Putamen (tissue), 1 donor: ENCODE measurements around the gene ELOVL2.
"Not testable (repeated sequence)": the region's sequence is repeated elsewhere in the genome, so short reads cannot be mapped to it uniquely, and the experiment has no call there.

Experiments
- DNase-seq: peaks from one replicate; pipeline ENCODE4 v3.0.0-alpha.2; 2016; ENCODE audit warnings: low spot score

ELOVL2 gene

DNA sequence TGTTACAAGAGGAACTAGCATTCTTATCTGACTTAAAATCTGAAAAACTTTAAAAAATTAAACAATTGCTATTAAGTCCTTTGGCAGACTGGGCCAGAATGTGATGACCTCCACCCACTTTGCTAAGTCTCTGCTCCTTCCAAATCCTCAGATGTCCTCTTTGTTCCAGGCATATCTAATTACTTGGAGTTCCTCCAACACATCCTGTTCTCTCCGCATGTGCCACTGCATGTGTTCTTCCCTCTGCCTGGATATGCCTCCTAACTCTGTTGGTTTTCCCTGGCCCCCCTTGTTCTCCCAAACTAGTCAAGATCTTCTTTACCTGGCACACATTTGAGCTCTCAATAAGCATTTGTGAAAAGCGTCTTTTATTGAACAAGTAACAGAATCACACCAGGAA is 23.1 kb downstream of the ELOVL2 start:
- no peak for DNase-seq

DNA sequence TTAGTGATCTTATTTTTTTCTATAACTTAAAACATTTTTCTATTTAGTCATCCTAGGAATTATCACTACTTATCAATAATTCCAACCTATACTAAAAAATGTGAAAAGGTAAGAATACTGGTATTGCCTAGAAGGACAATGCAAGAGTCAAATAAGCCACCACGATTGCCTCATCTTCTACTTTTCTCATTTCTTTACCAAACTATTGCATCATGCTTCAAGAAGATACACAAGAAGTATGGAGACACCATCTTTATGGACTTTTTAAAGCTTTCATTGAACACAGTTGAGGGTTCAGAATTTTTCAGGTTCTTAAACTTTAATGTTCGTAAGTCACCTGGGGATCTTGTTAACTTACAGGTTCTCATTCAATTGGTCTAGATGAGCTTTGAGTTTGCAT is 25.9 kb downstream of the ELOVL2 start:
- no peak for DNase-seq

DNA sequence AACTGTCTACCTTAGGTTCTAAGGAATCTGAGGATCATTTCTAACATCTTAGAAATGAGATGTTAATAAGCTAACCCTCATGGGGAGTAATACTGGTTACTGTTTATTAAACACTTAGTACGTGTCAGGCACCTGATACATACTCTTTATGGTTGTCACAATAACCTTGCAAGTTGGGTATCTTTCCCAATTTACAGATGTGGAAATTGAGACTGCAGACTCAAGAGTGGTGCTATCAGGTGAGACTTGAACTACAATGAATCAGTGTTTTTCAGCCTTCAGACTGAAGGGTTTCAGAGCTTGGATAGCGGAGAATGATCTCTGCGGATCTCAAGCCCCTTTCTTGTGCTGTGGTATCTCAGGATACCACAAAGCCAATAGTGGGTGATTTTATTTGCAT is 27.0 kb downstream of the ELOVL2 start:
- DNase-seq, result no peak

DNA sequence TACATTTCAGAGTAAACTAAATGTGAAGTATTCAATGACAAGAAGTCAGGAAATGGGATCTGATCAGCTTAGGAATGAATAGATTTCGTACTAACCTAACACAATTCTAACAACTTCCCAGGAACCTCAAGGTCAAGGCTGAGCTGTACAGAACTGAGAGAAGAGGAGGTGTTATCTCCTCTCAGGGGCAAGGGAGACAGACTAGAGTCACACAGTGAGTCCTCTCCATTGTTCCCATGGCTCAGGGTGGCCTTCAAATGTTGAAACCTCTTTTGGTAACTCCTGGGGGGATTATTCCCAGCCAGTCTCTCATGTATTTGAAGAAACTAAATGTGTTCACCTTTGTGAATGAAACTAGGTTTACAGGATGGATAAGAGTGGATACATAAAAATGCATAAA is 27.7 kb downstream of the ELOVL2 start:
- DNase-seq, result no peak

DNA sequence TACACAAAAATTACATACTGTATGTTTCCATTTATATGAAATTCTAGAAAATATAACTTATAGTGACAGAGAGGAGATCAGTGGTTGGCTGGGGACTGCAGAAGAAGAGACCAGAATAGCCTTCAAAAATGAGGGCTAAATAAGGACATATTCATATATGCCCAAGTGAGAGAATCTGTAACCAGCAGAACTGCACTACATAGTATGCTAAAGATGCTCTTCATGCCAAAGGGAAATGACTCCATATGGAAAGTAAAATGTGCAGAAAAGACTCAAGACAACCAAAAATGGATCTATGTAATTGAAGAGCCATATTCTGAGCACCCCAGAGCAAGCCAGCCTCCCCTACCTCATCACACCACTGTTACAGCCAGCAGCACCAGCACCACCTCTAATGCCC is 29.0 kb downstream of the ELOVL2 start:
- DNase-seq, result no peak

DNA sequence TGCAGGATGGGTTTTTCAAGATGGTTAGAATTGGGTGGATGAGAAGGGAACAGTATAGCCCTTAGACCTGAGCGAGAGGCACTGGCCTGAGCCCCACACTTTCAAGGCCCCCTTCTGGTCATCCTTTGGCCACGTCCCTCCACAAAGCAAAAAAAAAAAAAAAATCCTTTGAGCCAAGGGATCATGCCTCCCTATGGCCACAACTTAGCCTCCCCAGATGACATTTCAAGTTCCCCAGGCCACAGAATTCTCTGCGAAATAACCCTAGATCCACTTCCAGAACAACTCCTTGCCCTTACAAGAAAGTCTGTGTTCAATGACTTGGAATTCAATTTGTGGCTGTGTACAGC is 30.4 kb downstream of the ELOVL2 start:
- no peak for DNase-seq

DNA sequence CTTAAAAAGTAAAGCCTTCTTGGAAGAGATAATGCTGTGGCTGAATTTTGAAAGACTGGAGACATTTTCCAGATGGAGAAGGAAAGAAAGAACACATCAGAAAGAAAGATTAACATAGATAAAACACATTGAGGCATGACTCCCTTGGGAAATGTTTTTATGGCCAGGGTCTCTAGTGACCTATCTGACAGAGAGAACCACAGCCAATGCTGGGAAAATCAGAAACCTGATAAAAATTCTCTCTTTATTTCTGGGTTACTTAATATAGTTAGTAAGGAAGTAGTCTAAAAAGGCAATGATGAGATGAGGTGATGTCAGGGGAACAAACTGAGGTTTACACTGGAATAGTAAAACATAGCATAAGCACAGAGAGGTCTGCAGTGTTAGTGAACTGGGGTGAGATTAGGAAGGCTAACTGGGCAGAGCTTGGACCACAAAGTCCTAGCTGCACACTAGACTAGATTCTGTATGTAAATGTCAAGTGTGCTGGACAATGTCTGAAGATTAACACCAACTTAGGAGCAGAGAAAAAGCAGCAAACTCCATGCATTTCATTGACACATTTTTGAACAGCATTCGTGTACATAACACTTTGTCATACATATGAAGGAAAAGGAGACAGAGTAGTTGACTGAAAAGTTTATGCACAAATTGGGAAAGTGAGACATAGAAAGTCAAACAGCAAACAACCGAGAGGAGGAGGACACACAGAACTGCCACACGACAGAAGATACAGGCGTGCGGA is 31.0 kb downstream of the ELOVL2 start:
- no peak for DNase-seq

DNA sequence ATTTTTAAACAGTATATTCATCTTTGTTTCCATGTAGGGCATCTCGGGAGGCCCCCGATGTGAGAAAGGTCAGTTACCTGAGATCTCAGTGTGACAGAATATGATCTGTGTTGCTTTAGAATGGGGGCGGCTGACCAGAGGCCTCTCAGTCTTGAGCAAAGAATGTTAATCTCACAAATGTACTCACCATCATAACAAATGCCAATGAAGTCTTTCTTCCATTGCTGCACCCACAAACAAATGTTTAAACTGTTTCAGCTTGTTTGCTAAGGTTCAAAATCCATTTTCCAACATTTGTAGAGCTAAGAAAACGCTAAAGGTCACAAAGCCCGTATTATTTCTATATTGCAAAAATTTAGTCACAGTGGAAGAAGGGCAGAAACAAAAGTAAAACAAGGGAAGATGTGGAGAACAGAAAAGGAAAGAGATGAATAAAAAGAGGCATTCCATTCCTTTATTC is 31.8 kb downstream of the ELOVL2 start:
- DNase-seq, result no peak

DNA sequence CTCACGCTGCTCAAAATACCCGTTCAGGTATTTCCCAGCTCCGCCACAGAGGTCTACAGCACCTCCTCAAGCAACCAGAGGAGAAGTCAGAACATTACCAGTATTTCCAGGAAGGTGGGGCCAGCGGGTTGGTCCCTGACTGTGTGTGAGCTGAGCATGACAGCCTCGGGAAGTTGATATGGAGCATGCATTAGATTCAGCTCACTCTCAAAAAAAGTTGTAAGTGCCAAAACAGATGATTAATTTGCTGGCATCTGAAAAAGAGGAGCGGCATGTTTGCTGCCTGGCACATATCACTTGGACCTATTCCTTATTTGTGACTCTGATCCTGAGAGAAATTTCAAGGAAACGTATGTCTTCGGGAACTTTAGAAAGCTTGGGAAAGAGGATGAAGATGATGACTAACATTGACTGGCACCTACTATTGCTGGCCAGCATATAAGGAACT is 32.3 kb downstream of the ELOVL2 start:
- DNase-seq, result no peak

DNA sequence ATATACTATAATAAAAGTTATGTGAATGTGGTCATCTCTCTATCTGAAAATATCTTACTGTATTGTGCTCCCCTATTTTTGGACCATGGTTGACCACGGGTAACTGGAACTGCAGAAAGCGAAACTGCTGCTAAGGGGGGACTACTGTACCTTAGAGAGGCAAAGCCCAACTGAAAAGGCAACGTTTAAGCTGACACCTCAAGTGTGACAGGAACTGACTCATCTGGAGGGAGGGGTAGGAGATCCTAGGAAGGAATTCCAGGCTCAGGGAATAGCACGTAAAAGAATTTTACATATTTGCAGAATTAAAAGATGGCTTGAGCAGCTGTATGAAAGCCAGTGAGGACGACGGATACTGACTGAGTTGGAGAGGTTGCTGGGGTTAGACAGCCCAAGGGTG is 34.8 kb downstream of the ELOVL2 start:
- no peak for DNase-seq

DNA sequence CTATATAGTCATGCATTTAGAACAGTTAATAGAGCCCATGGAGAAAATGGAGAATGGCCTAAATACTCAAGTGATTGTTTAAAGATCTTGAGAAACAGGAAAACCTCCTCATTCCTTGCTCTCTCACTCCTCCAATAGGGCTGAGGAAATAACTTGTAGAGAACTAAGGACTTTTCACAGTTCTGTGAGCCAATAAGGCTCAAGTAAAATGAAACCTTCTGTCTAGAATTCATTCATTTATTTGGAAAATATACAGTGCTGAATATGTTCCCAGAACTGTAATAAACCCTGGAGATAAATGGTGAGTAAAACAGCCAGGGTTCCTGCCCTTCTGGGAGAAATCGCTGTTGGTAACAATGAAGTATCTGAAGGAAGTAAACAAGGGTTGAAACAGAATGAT is 35.3 kb downstream of the ELOVL2 start:
- no peak for DNase-seq

DNA sequence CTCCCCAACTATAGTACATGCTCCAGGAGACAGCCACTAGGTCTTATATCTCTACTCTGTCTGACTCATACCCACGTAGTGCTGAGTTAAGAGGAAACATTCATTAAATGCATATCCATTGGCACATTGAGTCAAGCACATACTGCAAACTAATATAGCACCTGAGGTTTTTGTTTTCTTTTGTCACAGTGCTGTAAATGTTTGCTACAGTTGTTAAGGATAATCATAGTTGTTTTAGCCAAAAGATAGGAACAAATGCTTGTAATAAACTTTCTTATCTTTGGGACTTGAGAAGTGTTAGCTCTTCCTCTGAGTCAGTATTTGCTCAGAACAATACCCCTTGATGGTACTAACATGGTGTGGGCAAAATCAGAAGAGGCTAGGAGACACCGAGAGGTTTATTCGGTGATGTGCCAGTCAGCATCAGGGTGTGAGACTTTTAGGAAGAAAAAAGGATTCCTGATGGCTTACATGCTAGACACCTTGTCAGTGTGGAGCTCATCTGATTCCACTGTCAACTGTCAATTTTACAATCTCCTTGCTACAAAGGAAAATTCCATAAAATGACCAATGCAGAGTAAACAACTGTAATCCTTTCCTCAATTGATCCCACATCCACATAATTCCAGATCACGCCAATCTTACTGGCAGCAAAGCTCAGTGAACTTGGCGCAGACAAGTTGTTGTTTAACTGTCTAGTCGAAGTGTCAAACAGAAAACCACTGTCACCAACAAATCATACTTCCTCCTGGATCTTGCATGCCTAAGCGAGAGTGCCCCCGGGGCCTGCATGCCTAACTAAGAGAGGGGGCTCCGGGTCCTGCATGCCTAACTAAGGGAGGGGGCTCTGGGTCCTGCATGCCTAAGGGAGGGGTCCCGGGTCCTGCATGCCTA is 36.1 kb downstream of the ELOVL2 start:
- DNase-seq, result no peak

DNA sequence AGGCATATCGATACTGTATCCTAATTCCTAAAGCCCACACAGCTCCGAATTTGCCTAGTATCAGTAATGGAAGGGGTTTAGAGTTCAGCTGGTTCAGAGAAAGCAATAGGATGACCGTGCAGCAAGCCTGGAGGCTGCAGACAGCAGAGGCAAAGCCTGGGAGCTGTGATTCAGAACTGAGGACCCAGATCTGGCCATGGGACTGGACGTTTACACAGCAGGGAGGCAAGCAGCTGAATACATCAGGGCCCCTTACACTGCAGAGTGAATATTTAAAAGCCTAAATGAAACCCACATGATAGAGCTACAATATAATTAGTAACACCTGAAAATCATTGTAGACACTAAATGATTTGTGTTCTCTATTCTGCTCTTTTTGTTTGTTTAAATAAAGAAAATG is 38.0 kb downstream of the ELOVL2 start:
- no peak for DNase-seq

DNA sequence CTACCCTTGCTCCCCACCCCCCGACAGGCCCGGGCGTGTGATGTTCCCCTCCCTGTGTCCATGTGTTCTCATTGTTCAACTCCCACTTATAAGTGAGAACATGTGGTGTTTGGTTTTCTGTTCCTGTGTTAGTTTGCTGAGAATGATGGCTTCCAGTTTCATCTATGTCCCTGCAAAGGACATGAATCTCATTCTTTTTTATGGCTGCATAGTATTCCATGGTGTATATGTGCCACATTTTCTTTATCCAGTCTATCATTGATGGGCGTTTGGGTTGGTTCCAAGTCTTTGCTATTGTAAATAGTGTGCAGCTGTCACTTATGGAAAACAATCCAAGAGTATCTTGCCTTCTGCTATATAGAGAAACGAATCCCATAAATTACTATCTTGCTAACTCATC is 40.8 kb downstream of the ELOVL2 start:
- not testable (repeated sequence) for DNase-seq

DNA sequence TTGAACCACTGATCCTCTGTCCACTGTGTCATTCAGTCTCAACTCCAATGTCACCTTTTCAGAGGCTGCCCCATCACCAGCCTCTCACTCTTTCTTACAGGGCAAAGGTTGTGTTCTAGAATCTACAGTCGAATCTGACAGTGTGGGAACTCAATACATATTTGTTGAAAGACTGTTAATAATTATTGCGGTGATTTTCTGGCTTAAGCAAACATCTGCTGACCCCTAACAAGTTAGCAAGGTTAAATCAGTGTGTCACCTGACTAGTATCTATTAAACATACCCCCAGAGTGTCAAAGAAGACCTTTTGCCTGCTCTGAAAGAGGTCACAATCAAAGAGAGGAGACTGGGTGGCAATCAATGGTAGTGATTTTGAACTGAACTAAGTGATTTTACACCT is 41.9 kb downstream of the ELOVL2 start:
- DNase-seq, result no peak

DNA sequence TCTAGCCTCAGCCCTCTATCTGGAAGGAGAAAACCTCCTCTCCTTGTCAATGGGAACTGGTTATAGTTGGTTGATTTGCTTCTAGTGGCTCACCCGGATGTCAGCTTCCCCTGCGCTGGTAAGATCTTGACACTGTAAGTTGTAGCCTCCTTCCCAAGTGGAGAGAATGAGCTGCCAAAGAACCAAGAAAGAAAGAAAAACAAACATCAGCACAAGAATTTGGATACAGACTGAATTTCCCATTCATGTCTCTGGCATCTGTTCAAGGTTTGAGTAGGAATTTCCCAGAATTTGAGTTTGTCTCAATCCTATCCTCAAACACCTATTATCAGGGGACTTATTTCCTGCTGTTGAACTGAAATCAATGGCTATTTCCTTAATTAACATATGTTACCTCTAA is 44.1 kb downstream of the ELOVL2 start:
- no peak for DNase-seq

DNA sequence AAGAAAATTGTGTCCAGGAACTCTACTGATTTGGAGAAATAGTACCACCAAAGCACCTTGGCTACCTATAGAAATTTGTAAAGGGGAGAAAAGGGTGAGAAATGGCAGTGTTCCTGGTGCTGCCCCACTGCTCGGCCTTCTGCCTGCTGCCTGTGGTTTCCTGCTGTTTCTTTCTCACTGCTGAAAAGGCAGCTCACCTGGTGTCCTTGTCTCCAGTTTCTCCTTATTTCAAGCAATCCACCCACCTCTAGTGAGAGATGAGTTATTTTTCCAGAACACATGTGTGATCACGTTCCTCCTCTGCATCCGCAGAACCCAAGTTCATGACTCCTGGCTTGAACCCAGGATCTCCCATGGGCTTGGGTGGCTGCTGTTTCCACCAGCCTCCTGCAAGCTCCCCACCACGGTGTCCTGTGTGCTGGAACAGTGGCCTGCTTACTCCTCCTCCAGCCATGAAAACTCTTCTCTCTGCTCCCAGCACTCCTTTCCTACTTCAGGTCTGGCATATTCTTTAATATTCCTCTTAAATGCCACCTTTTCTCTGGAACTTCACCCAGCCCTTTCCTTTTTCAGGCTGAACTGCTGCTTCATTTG is 48.9 kb downstream of the ELOVL2 start:
- DNase-seq, result no peak

DNA sequence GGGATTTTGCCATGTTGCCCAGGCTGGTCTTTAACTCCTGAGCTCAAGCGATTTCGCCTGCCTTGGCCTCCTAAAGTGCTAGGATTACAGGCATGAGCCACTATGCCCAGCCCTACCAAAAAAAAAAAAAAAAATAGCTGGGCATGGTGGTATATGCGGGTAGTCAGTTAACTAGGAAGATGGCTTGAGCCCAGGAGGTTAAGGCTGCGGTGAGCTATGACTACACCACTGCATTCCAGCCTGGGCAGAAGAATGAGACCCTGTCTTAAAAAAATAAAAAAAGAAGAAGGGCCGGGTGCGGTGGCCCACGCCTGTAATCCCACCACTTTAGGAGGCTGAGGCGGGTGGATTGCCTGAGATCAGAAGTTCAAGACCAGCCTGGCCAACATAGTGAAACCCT is 50.2 kb downstream of the ELOVL2 start:
- no peak for DNase-seq

DNA sequence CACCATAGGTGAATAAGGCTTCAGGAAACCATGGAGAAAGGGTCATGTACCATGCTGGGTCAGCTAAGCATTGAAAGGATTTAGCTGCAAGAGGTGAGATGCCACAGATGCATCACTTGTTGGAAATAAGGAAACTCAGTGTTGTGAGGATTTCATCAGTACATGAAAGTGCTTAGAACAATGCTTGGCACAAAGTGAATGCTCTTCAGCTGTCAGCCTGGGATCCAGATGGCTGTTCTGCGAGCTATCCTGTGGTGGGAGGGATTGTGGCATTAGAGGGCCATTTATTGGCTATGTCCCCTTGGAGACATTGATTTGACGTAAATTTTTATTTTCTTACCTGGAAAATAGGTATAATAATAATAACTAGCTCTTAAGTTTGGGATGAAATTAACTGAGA is 53.0 kb downstream of the ELOVL2 start:
- no peak for DNase-seq

DNA sequence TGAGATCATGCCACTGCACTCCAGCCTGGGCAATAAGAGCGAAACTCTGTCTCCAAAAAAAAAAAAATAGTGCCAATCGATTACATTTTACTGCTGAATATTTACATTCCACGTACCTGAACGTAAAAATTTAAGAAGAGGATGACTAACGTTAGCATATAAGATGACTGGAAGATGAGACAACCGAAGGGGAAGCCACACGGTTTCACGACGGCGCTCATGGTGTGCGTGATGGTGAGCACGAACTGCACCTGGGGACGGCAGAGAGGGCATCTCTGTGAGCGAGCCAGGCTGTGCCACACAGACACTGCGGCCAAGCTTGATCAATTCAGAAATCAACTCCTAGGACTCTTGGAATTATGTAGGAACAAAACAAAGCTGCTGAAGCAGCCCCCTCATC is 54.5 kb downstream of the ELOVL2 start:
- no peak for DNase-seq

DNA sequence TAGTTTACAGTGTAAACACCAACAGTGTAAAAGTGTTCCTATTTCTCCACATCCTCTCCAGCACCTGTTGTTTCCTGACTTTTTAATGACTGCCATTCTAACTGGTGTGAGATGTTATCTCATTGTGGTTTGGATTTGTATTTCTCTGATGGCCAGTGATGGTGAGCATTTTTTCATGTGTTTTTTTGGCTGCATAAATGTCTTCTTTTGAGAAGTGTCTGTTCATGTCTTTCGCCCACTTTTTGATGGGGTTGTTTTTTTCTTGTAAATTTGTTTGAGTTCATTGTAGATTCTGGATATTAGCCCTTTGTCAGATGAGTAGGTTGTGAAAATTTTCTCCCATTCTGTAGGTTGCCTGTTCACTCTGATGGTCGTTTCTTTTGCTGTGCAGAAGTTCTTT is 59.1 kb downstream of the ELOVL2 start:
- not testable (repeated sequence) for DNase-seq

DNA sequence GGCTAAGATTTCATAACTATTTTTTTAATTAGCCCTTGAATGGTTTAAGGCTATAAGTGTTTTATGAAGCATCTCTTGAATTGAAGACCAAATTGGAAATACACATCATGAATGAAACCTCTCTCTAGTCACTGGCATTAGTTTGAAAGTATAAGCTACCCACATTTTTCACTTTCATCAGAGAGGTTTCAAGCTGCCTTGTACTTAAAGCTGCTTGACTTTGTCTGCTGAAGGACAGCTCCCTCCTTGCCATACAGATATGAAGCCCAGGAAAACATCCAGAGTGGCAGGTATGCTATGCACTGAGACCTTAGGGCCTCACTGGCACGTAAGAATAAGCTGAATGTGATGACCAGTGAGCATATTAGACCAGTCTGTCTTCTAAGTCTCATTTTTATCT is 62.7 kb downstream of the ELOVL2 start:
- DNase-seq, result no peak

DNA sequence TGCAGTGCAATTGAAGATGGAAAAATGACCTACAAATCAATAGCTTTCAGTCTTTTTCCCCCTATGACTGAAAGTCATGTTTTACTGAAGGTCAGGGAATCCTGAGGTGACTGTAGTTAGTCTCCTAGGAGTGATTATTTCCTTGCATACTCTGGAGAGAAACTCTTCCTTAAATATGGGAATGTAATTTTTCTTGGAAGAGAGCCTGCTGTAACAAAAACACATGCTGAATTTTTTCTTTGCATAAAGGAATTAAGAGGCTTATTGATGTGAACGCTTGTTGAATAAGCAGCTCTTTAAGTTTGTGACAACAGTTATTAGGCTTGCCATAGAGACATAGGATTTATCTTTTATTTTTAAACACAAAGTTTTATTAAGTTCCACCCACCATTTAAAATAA is 64.5 kb downstream of the ELOVL2 start:
- no peak for DNase-seq
